ENCODE measurements around the gene TNFSF12. TPM values are rescaled to one million over a fixed set of nuclear protein-coding genes. Genes with fewer than 3 reads are reported as not detected.
A peak's percentile ranks its signal among the peaks of the same experiment; 100 is the strongest.

The TNFSF12 gene
- total RNA-seq, 1 donor from 2014 or later, result 0.53 TPM

- DNase-seq (ENCODE audit: low read depth), result peak; percentile 39
- peak; percentile 50 for FAIRE-seq
- no peaks in the 10 kb centered on the region for H3K27me3 ChIP-seq (ENCODE audit: control insufficient read depth, insufficient read depth, low read length)
- peaks cover 5% of the 10 kb centered on the region for H3K36me3 ChIP-seq (ENCODE audit: control insufficient read depth, insufficient read depth, low read length)
- no peak for TF ChIP-seq CTCF (IDR thresholded peaks at IDR 0.05; ENCODE audit: insufficient read depth, low read length, severe bottlenecking)
- no peak overlapping the region for H3K4me3 ChIP-seq (ENCODE audit: low read depth, low read length)
Measured at GRCh38 chr17:7559320-7560171, 10.7 kb downstream of the TNFSF12 start.

- H3K4me3 ChIP-seq (ENCODE audit: low read depth, low read length), result no peak overlapping the region
- TF ChIP-seq CTCF (IDR thresholded peaks at IDR 0.05; ENCODE audit: insufficient read depth, low read length, severe bottlenecking), result peak; percentile 84
- H3K36me3 ChIP-seq (ENCODE audit: control insufficient read depth, insufficient read depth, low read length), result peaks cover 11% of the 10 kb centered on the region
- peak; percentile 65 for DNase-seq (ENCODE audit: low read depth)
- FAIRE-seq, result no peak
- no peaks in the 10 kb centered on the region for H3K27me3 ChIP-seq (ENCODE audit: control insufficient read depth, insufficient read depth, low read length)
Measured at GRCh38 chr17:7560172-7561027, 11.5 kb downstream of the TNFSF12 start.

DNA sequence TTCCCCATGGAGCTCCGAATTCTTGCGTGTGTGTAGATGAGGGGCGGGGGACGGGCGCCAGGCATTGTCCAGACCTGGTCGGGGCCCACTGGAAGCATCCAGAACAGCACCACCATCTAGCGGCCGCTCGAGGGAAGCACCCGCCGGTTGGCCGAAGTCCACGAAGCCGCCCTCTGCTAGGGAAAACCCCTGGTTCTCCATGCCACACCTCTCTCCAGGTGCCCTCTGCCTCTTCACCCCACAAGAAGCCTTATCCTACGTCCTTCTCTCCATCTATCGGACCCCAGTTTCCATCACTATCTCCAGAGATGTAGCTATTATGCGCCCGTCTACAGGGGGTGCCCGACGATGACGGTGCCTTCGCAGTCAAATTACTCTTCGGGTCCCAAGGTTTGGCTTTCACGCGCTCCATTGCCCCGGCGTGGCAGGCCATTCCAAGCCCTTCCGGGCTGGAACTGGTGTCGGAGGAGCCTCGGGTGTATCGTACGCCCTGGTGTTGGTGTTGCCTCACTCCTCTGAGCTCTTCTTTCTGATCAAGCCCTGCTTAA lies 12.2 kb downstream of the TNFSF12 start:
- Histone ChIP-seq H3K27me3 (ENCODE audit: control insufficient read depth, insufficient read depth, low read length) (no peaks in the 10 kb centered on the region), H3K4me3 (ENCODE audit: low read depth, low read length) (peak overlapping the region; percentile 74), H3K36me3 (ENCODE audit: control insufficient read depth, insufficient read depth, low read length) (peaks cover 14% of the 10 kb centered on the region)
- peak; percentile 94 for TF ChIP-seq CTCF (IDR thresholded peaks at IDR 0.05; ENCODE audit: insufficient read depth, low read length, severe bottlenecking)
- FAIRE-seq (no peak), DNase-seq (ENCODE audit: low read depth) (peak; percentile 79)

GRCh38 chr17:7561589-7562207 lies 12.8 kb downstream of the TNFSF12 start, which contains the start of gene SENP3:
SENP3 (plus strand) TSS chr17:7561919; CDS start chr17:7563077, 1,158 bp downstream.
- FAIRE-seq, result no peak
- Histone ChIP-seq H3K4me3 (ENCODE audit: low read depth, low read length) (peak within 1 kb of the TSS; percentile 74), H3K36me3 (ENCODE audit: control insufficient read depth, insufficient read depth, low read length) (peaks cover 14% of the 10 kb centered on the region), H3K27me3 (ENCODE audit: control insufficient read depth, insufficient read depth, low read length) (no peaks in the 10 kb centered on the region)
- DNase-seq (ENCODE audit: low read depth), result peak; percentile 63
- TF ChIP-seq CTCF (IDR thresholded peaks at IDR 0.05; ENCODE audit: insufficient read depth, low read length, severe bottlenecking), result no peak

DNA sequence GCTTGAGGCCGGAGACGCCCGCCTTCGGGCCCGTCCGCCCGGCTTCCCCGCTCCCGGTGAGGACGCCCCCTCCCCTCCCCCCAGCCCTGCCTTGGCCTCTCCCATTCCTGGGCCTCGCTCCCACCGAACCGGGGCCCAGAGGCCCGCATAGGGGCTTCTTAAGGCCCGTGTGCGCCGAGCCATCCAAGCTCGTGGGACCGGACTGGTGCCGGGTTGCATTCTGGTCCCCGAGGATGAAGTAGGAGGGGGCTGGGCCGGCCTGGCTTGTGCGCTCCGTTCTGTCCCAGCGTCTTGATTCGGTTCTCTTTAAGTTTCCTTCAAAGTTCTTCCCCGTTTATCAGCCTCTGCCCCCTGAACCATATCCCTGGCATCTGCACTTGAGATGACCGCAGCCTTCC lies 13.3 kb downstream of the TNFSF12 start:
- H3K4me3 ChIP-seq (ENCODE audit: low read depth, low read length), result peak overlapping the region; percentile 74
- TF ChIP-seq CTCF (IDR thresholded peaks at IDR 0.05; ENCODE audit: insufficient read depth, low read length, severe bottlenecking), result no peak
- FAIRE-seq (no peak), DNase-seq (ENCODE audit: low read depth) (no peak)
- peaks cover 17% of the 10 kb centered on the region for H3K36me3 ChIP-seq (ENCODE audit: control insufficient read depth, insufficient read depth, low read length)
- H3K27me3 ChIP-seq (ENCODE audit: control insufficient read depth, insufficient read depth, low read length), result no peaks in the 10 kb centered on the region
